Vagina (tissue), 2 donors: ENCODE results near the gene MICAL3. TPM values are rescaled to one million over a fixed set of nuclear protein-coding genes. Genes with fewer than 3 reads are reported as not detected.

Experiments
- DNase-seq, 2 donors: peaks; one replicate each; pipeline ENCODE4 v3.0.0-alpha.2; 2017; ENCODE audit errors: extremely low spot score in 2 of 2
- H3K27ac ChIP-seq: fragments of 200-600 bp; sonication (generic); one replicate; pipeline ENCODE4 v1.5.1; 2019
- H3K27me3 ChIP-seq: fragments of 200-600 bp; sonication (generic); one replicate; pipeline ENCODE4 v1.5.1; 2019
- H3K36me3 ChIP-seq, 2 donors: fragments of 200-600 bp; sonication (generic); one replicate each; pipeline ENCODE4 v1.5.1; 2017 to 2019
- H3K4me1 ChIP-seq: fragments of 200-600 bp; sonication (generic); one replicate; pipeline ENCODE4 v1.5.1; 2019
- H3K4me3 ChIP-seq, 2 donors: fragments of 200-600 bp; sonication (generic); 1 replicate in 1 of 2; 2 replicates in 1 of 2; pipeline ENCODE4 v1.5.1; 2016 to 2019
- H3K9me3 ChIP-seq: fragments of 200-600 bp; sonication (generic); one replicate; pipeline ENCODE4 v1.5.1; 2019
- CTCF ChIP-seq, 3 experiments: fragments of 450-650 bp in 2 of 3; fragments of 200-600 bp in 1 of 3; sonication (generic) in 1 of 3; IDR thresholded peaks; one replicate each; pipeline ENCODE4 v1.5.1; 2017 to 2019; ENCODE audit warnings: antibody characterized with exemption in 3 of 3, mild to moderate bottlenecking in 2 of 3, moderate library complexity in 2 of 3
- POLR2A ChIP-seq, 2 donors: fragments of 450-650 bp; IDR thresholded peaks; one replicate each; pipeline ENCODE4 v1.6.1; 2017; ENCODE audit warnings: antibody characterized with exemption in 2 of 2, mild to moderate bottlenecking in 2 of 2, moderate library complexity in 2 of 2
- POLR2AphosphoS5 ChIP-seq, 2 donors: sonication (generic); formaldehyde crosslinking; IDR thresholded peaks; one replicate each; pipeline ENCODE4 v1.9.0; 2017; ENCODE audit warnings: antibody characterized with exemption in 2 of 2, mild to moderate bottlenecking in 2 of 2, low read depth in 1 of 2; ENCODE audit not compliant: insufficient read depth in 1 of 2
- intact Hi-C: fragments of 100-400 bp; cut with DNase I; formaldehyde crosslinking; loops from one replicate; pipeline ENCODE4 v1.15.1; 2023
- total RNA-seq: library from RNA; depleted of rRNA; stranded (reverse); fragments of >200 nt; gene quantifications from one replicate; pipeline ENCODE4 v1.2.3, GENCODE V29; 2016

The MICAL3 gene
- total RNA-seq, 1 donor from 2014 or later, result 35.1 TPM

- H3K36me3 ChIP-seq, result no peaks in the 10 kb centered on the region
- H3K27me3 ChIP-seq, result no peaks in the 10 kb centered on the region
- intact Hi-C loops, result no loop called here
- no peaks in the 10 kb centered on the region for H3K9me3 ChIP-seq
- peak overlapping the region; percentile 26 for H3K27ac ChIP-seq
- no peak for DNase-seq
- H3K4me3 ChIP-seq, result peak overlapping the region in 1 of 2 donors; percentile 23
- TF ChIP-seq POLR2A (IDR thresholded peaks at IDR 0.05) (no peak), POLR2AphosphoS5 (IDR thresholded peaks at IDR 0.05; ENCODE audit: insufficient read depth in 1 of 2, low read depth in 1 of 2) (no peak), CTCF (IDR thresholded peaks at IDR 0.05) (no peak)
- H3K4me1 ChIP-seq, result peaks cover 39% of the 10 kb centered on the region
Observed at GRCh38 chr22:17777005-17777716, 247.2 kb downstream of the MICAL3 start.

- intact Hi-C loops, result no loop called here
Observed at GRCh38 chr22:17775781-17776465, 248.4 kb downstream of the MICAL3 start.

GRCh38 chr22:17774926-17775685, 249.3 kb downstream of the MICAL3 start:
- TF ChIP-seq POLR2AphosphoS5 (IDR thresholded peaks at IDR 0.05; ENCODE audit: insufficient read depth in 1 of 2, low read depth in 1 of 2) (no peak), CTCF (IDR thresholded peaks at IDR 0.05) (no peak), POLR2A (IDR thresholded peaks at IDR 0.05) (no peak)
- H3K36me3 ChIP-seq, result no peaks in the 10 kb centered on the region
- peaks cover 26% of the 10 kb centered on the region for H3K4me1 ChIP-seq
- no peak for DNase-seq
- H3K27me3 ChIP-seq, result no peaks in the 10 kb centered on the region
- H3K9me3 ChIP-seq, result no peaks in the 10 kb centered on the region
- H3K27ac ChIP-seq, result peak overlapping the region; percentile 11
- H3K4me3 ChIP-seq, result peak overlapping the region; percentile 62 to 76
- intact Hi-C loops, result no loop called here

More at GRCh38 chr22:17775781-17776465, 248.4 kb downstream of the MICAL3 start:
- Histone ChIP-seq H3K27ac (no peak overlapping the region), H3K9me3 (no peaks in the 10 kb centered on the region), H3K27me3 (no peaks in the 10 kb centered on the region), H3K4me3 (no peak overlapping the region), H3K4me1 (peaks cover 28% of the 10 kb centered on the region), H3K36me3 (no peaks in the 10 kb centered on the region)
- DNase-seq, result no peak
- TF ChIP-seq CTCF (IDR thresholded peaks at IDR 0.05) (no peak), POLR2A (IDR thresholded peaks at IDR 0.05) (no peak), POLR2AphosphoS5 (IDR thresholded peaks at IDR 0.05; ENCODE audit: insufficient read depth in 1 of 2, low read depth in 1 of 2) (no peak)

- no peaks in the 10 kb centered on the region for H3K27me3 ChIP-seq
Observed at GRCh38 chr22:17774206-17774925, 250.0 kb downstream of the MICAL3 start, which contains the start of gene BID. BID (minus strand) TSS chr22:17774469; CDS start chr22:17750116, 24,353 bp downstream.

More at GRCh38 chr22:17774206-17774925, 250.0 kb downstream of the MICAL3 start, which contains the start of gene BID:
- Histone ChIP-seq H3K27ac (peak within 1 kb of the TSS; percentile 70), H3K4me1 (peaks cover 26% of the 10 kb centered on the region), H3K9me3 (no peaks in the 10 kb centered on the region), H3K4me3 (peak within 1 kb of the TSS; percentile 62 to 76), H3K36me3 (no peaks in the 10 kb centered on the region)
- no peak for DNase-seq
- no peak for TF ChIP-seq POLR2AphosphoS5 (IDR thresholded peaks at IDR 0.05; ENCODE audit: insufficient read depth in 1 of 2, low read depth in 1 of 2)
- no peak for TF ChIP-seq CTCF (IDR thresholded peaks at IDR 0.05)
- TF ChIP-seq POLR2A (IDR thresholded peaks at IDR 0.05), result no peak
- intact Hi-C loops, result no loop called here
